ENCODE results near the gene THBD. TPM values are rescaled to one million over a fixed set of nuclear protein-coding genes. Genes with fewer than 3 reads are reported as not detected.

Gene THBD
- total RNA-seq, 2 experiments from 2014 or later, result not detected

Other genes starting within 250 kb of the THBD start
- not detected for gene SSTR4, start 14.4 kb downstream of the THBD start, total RNA-seq
- under 1 TPM; 0.36 to 0.46 TPM for gene CD93, start 36.7 kb upstream of the THBD start, total RNA-seq